Central memory CD8-positive, alpha-beta T cell (primary cell): ENCODE data around the gene USP6NL.

Source experiments
- ATAC-seq: fragments of 150-1000 bp; cut with Tn5 transposase; replicated peaks from 2 replicates; pipeline ENCODE4 v1.10.0; 2022; ENCODE audit warnings: mild to moderate bottlenecking, moderate FRiP score, moderate number of reproducible peaks; ENCODE audit not compliant: poor library complexity, severe bottlenecking; ENCODE audit errors: extremely low read depth
- DNase-seq, 2 donors: peaks; one replicate each; pipeline ENCODE4 v3.0.0; 2021; ENCODE audit warnings: low spot score in 2 of 2
- H3K27ac Mint-ChIP-seq: one replicate; pipeline ENCODE4 v1.8.0; 2022; ENCODE audit warnings: low read depth, mild to moderate bottlenecking, moderate library complexity, mixed read lengths
- H3K27me3 Mint-ChIP-seq: one replicate; pipeline ENCODE4 v1.8.0; 2022; ENCODE audit warnings: mixed read lengths
- H3K36me3 Mint-ChIP-seq: one replicate; pipeline ENCODE4 v1.8.0; 2022; ENCODE audit warnings: mild to moderate bottlenecking, moderate library complexity, mixed read lengths; ENCODE audit not compliant: insufficient read depth
- H3K4me1 Mint-ChIP-seq: one replicate; pipeline ENCODE4 v1.8.0; 2022; ENCODE audit warnings: mixed read lengths
- H3K4me3 Mint-ChIP-seq: one replicate; pipeline ENCODE4 v1.8.0; 2022; ENCODE audit warnings: mild to moderate bottlenecking, moderate library complexity, mixed read lengths
- H3K9me3 Mint-ChIP-seq: one replicate; pipeline ENCODE4 v1.8.0; 2022; ENCODE audit warnings: mixed read lengths

USP6NL gene

GRCh38 chr10:11598712-11599397 lies 12.6 kb downstream of the USP6NL start:
- DNase-seq (no peak), ATAC-seq (no peak)
- Mint-ChIP-seq H3K4me3 (no peak overlapping the region), H3K9me3 (no peaks in the 10 kb centered on the region), H3K36me3 (no peaks in the 10 kb centered on the region), H3K27ac (no peak overlapping the region), H3K27me3 (peaks cover 7% of the 10 kb centered on the region), H3K4me1 (peaks cover 8% of the 10 kb centered on the region)

GRCh38 chr10:11597470-11597869 lies 14.0 kb downstream of the USP6NL start:
- no peak for ATAC-seq
- Mint-ChIP-seq H3K36me3 (no peaks in the 10 kb centered on the region), H3K27ac (no peak overlapping the region), H3K4me3 (no peak overlapping the region), H3K9me3 (no peaks in the 10 kb centered on the region), H3K4me1 (no peaks in the 10 kb centered on the region), H3K27me3 (peaks cover 7% of the 10 kb centered on the region)
- DNase-seq: no peak

- DNase-seq (no peak), ATAC-seq (no peak)
- no peak overlapping the region for H3K27ac Mint-ChIP-seq
- no peaks in the 10 kb centered on the region for H3K9me3 Mint-ChIP-seq
- no peaks in the 10 kb centered on the region for H3K36me3 Mint-ChIP-seq
- H3K4me1 Mint-ChIP-seq: no peaks in the 10 kb centered on the region
- H3K4me3 Mint-ChIP-seq: no peak overlapping the region
- H3K27me3 Mint-ChIP-seq: peaks cover 7% of the 10 kb centered on the region
These were observed 16.1 kb downstream of the USP6NL start for GRCh38 chr10:11595395-11595692.

GRCh38 chr10:11594589-11595394 lies 16.7 kb downstream of the USP6NL start:
- H3K4me3 Mint-ChIP-seq: no peak overlapping the region
- H3K4me1 Mint-ChIP-seq: no peaks in the 10 kb centered on the region
- DNase-seq (no peak), ATAC-seq (no peak)
- no peaks in the 10 kb centered on the region for H3K9me3 Mint-ChIP-seq
- peaks cover 2% of the 10 kb centered on the region for H3K27me3 Mint-ChIP-seq
- H3K27ac Mint-ChIP-seq: no peak overlapping the region
- H3K36me3 Mint-ChIP-seq: no peaks in the 10 kb centered on the region

GRCh38 chr10:11593612-11594011 lies 17.8 kb downstream of the USP6NL start:
- no peaks in the 10 kb centered on the region for H3K9me3 Mint-ChIP-seq
- H3K36me3 Mint-ChIP-seq: no peaks in the 10 kb centered on the region
- H3K27me3 Mint-ChIP-seq: no peaks in the 10 kb centered on the region
- DNase-seq (no peak), ATAC-seq (no peak)
- no peak overlapping the region for H3K27ac Mint-ChIP-seq
- no peak overlapping the region for H3K4me3 Mint-ChIP-seq
- H3K4me1 Mint-ChIP-seq: no peaks in the 10 kb centered on the region

- Mint-ChIP-seq H3K9me3 (no peaks in the 10 kb centered on the region), H3K4me3 (no peak overlapping the region), H3K36me3 (no peaks in the 10 kb centered on the region), H3K27ac (no peak overlapping the region), H3K4me1 (peaks cover 4% of the 10 kb centered on the region), H3K27me3 (peaks cover 9% of the 10 kb centered on the region)
- ATAC-seq: no peak
- DNase-seq: no peak
These were observed 21.7 kb downstream of the USP6NL start for GRCh38 chr10:11589738-11590137.

GRCh38 chr10:11588873-11589574 lies 22.4 kb downstream of the USP6NL start:
- ATAC-seq: no peak
- peaks cover 4% of the 10 kb centered on the region for H3K4me1 Mint-ChIP-seq
- H3K27ac Mint-ChIP-seq: no peak overlapping the region

GRCh38 chr10:11587722-11588259 lies 23.7 kb downstream of the USP6NL start:
- H3K9me3 Mint-ChIP-seq: no peaks in the 10 kb centered on the region
- H3K27me3 Mint-ChIP-seq: peaks cover 9% of the 10 kb centered on the region
- peaks cover 4% of the 10 kb centered on the region for H3K4me1 Mint-ChIP-seq
- no peak overlapping the region for H3K27ac Mint-ChIP-seq
- H3K36me3 Mint-ChIP-seq: no peaks in the 10 kb centered on the region
- no peak for ATAC-seq
- H3K4me3 Mint-ChIP-seq: no peak overlapping the region
- DNase-seq: no peak

More at GRCh38 chr10:11588873-11589574, 22.4 kb downstream of the USP6NL start:
- Mint-ChIP-seq H3K4me3 (no peak overlapping the region), H3K36me3 (no peaks in the 10 kb centered on the region), H3K27me3 (peaks cover 9% of the 10 kb centered on the region), H3K9me3 (no peaks in the 10 kb centered on the region)
- no peak for DNase-seq

GRCh38 chr10:11586170-11586569 lies 25.3 kb downstream of the USP6NL start:
- ATAC-seq: no peak
- DNase-seq: no peak
- H3K27me3 Mint-ChIP-seq: peaks cover 9% of the 10 kb centered on the region
- no peaks in the 10 kb centered on the region for H3K36me3 Mint-ChIP-seq
- H3K9me3 Mint-ChIP-seq: no peaks in the 10 kb centered on the region
- peaks cover 4% of the 10 kb centered on the region for H3K4me1 Mint-ChIP-seq
- no peak overlapping the region for H3K4me3 Mint-ChIP-seq
- no peak overlapping the region for H3K27ac Mint-ChIP-seq

- H3K4me1 Mint-ChIP-seq: no peaks in the 10 kb centered on the region
- no peak overlapping the region for H3K4me3 Mint-ChIP-seq
- ATAC-seq: no peak
- no peaks in the 10 kb centered on the region for H3K27me3 Mint-ChIP-seq
- no peak for DNase-seq
- no peaks in the 10 kb centered on the region for H3K9me3 Mint-ChIP-seq
- no peaks in the 10 kb centered on the region for H3K36me3 Mint-ChIP-seq
- no peak overlapping the region for H3K27ac Mint-ChIP-seq
These were observed 30.2 kb downstream of the USP6NL start for GRCh38 chr10:11581213-11581612.

GRCh38 chr10:11579885-11580284 lies 31.6 kb downstream of the USP6NL start:
- Mint-ChIP-seq H3K36me3 (no peaks in the 10 kb centered on the region), H3K4me3 (no peak overlapping the region), H3K9me3 (no peaks in the 10 kb centered on the region), H3K27ac (no peak overlapping the region), H3K4me1 (no peaks in the 10 kb centered on the region), H3K27me3 (peaks cover 3% of the 10 kb centered on the region)
- no peak for DNase-seq
- ATAC-seq: no peak

- no peaks in the 10 kb centered on the region for H3K36me3 Mint-ChIP-seq
- no peaks in the 10 kb centered on the region for H3K9me3 Mint-ChIP-seq
- H3K4me3 Mint-ChIP-seq: no peak overlapping the region
- no peak overlapping the region for H3K27ac Mint-ChIP-seq
- H3K4me1 Mint-ChIP-seq: no peaks in the 10 kb centered on the region
- no peak for DNase-seq
- peaks cover 14% of the 10 kb centered on the region for H3K27me3 Mint-ChIP-seq
- ATAC-seq: no peak
These were observed 32.6 kb downstream of the USP6NL start for GRCh38 chr10:11578802-11579255.
